HEK293T (cell line): Measurements from ENCODE around the gene IL4R.

Experiments used
- CTCF ChIA-PET: fragments of 350-600 bp; formaldehyde crosslinking; extraction: SDS; loops from one replicate; lab custom pipeline; 2021; ENCODE audit warnings: antibody characterized with exemption, inconsistent platforms; lab: Yijun Ruan, JAX
- POLR2A ChIA-PET: fragments of 350-600 bp; formaldehyde crosslinking; extraction: SDS; loops from one replicate; lab custom pipeline; 2020; ENCODE audit warnings: antibody characterized with exemption, inconsistent platforms; lab: Yijun Ruan, JAX
- DNase-seq: peaks from one replicate; pipeline ENCODE4 v3.0.0; 2012; ENCODE audit warnings: mixed read lengths; ENCODE audit errors: extremely low spot score
- ARNT ChIP-seq: fragments of 450-650 bp; IDR thresholded peaks from 2 replicates; pipeline ENCODE4 v1.6.1; 2017; ENCODE audit warnings: mild to moderate bottlenecking
- BHLHE40 ChIP-seq: fragments of 450-650 bp; IDR thresholded peaks from 2 replicates; pipeline ENCODE4 v1.6.1; 2016; ENCODE audit warnings: mild to moderate bottlenecking, moderate library complexity, borderline replicate concordance
- CTBP1 ChIP-seq: fragments of 450-650 bp; IDR thresholded peaks from 2 replicates; pipeline ENCODE4 v1.6.1; 2016; ENCODE audit warnings: borderline replicate concordance
- ELF4 ChIP-seq: fragments of 450-650 bp; IDR thresholded peaks from 2 replicates; pipeline ENCODE4 v1.6.1; 2017; ENCODE audit warnings: antibody characterized with exemption
- FOXA1 ChIP-seq: fragments of 450-650 bp; IDR thresholded peaks from 2 replicates; pipeline ENCODE4 v1.6.1; 2016; ENCODE audit warnings: mild to moderate bottlenecking
- FOXK2 ChIP-seq: fragments of 450-650 bp; IDR thresholded peaks from 2 replicates; pipeline ENCODE4 v1.6.1; 2016; ENCODE audit warnings: mild to moderate bottlenecking
- FOXM1 ChIP-seq: fragments of 450-650 bp; IDR thresholded peaks from 2 replicates; pipeline ENCODE4 v1.6.1; 2017; ENCODE audit warnings: mild to moderate bottlenecking, borderline replicate concordance
- HDGF ChIP-seq: fragments of 450-650 bp; IDR thresholded peaks from 2 replicates; pipeline ENCODE4 v1.6.1; 2017; ENCODE audit warnings: antibody characterized with exemption, borderline replicate concordance
- L3MBTL2 ChIP-seq: fragments of 450-650 bp; conservative IDR thresholded peaks from 2 replicates; pipeline ENCODE4 v1.6.1; 2016; ENCODE audit warnings: mild to moderate bottlenecking
- LEF1 ChIP-seq: fragments of 450-650 bp; IDR thresholded peaks from 2 replicates; pipeline ENCODE4 v1.6.1; 2017; ENCODE audit warnings: mild to moderate bottlenecking, borderline replicate concordance
- NFRKB ChIP-seq: fragments of 450-650 bp; IDR thresholded peaks from 2 replicates; pipeline ENCODE4 v1.6.1; 2016; ENCODE audit warnings: mild to moderate bottlenecking, moderate library complexity
- SP1 ChIP-seq: fragments of 450-650 bp; IDR thresholded peaks from 2 replicates; pipeline ENCODE4 v1.6.1; 2017
- SUZ12 ChIP-seq: fragments of 450-650 bp; IDR thresholded peaks from 2 replicates; pipeline ENCODE4 v1.6.1; 2016; ENCODE audit warnings: mild to moderate bottlenecking
- TARDBP ChIP-seq: fragments of 450-650 bp; IDR thresholded peaks from 2 replicates; pipeline ENCODE4 v1.6.1; 2016
- ZNF384 ChIP-seq: fragments of 450-650 bp; IDR thresholded peaks from 2 replicates; pipeline ENCODE4 v1.6.1; 2016
- TF ChIP-seq, protein P1 (sequence below): fragments of 450-650 bp; IDR thresholded peaks from 2 replicates; pipeline ENCODE4 v1.6.1; 2016

Gene IL4R

DNA sequence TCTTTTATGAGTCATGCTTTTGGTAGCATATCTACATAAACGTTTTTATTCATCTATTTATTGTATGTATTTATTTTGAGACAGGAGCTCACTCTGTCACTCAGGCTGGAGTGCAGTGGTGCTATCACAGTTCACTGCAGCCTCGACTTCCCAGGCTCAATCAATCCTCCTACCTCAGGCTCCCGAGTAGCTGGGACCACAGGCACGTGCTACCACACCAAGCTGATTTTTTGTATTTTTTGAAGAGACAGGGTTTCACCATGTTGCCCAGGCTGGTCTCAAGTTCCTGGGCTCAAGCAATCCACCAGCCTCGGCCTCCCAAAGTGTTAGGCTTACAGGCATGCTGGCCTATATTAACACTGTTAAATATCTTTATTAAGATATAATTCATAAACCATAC, 20.4 kb upstream of the IL4R start:
- CTCF ChIA-PET, result no interaction called here

DNA sequence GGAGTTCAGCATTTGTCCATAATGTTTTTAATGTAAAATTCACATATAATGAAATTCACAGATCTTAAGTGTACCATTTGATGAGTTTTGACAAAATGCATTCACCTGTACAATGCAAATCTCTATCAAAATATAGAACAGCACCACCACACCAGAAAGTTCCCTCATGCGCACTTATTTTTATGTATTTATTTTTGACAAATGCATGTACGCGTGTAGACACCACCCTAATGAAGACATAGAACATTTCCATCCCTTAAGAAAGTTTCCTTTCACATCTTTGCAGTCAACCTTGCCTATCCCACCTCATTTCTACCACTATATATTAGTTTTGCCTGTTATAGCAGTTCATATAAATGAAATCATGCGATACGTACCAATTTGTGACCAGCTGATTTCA, 15.6 kb upstream of the IL4R start:
- DNase-seq, result no peak
- CTCF ChIA-PET, result no interaction called here
- POLR2A ChIA-PET, result no interaction called here
- TF ChIP-seq BHLHE40 (no peak), TARDBP (no peak), NFRKB (no peak)

More for the DNA sequence above, 20.4 kb upstream of the IL4R start:
- TF ChIP-seq NFRKB, result no peak
- POLR2A ChIA-PET, result no interaction called here
- DNase-seq, result no peak

DNA sequence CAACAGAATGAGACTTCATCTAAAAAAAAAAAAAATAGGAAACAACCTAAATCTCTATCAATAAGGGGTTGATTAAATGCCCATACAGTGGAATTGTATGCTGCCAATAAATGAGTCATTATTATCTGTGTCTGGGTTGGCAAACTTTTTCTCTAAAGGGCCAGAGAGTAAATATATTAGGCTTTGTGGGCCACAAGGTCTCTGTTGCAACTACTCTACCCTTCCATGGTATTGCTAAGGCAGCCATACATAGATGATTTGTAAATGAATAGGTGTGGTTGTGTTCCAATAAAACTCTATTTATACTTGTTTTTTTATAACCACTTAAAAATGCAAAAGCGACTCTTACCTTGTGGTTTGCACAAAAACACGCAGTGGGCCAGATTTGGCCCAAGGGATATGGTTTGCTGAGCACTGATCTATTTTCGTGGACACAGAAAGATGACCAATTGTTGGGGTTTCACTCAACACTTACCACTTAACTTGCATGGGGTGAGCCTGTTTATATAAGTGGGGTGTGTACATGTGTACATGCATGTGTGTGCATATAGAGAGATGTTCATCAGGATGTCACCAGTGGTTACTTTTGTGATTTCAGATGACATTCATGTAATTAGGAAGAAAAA, 12.4 kb upstream of the IL4R start:
- ChIA-PET CTCF (no interaction called here), POLR2A (no interaction called here)
- no peak for DNase-seq
- no peak for TF ChIP-seq CTBP1
- no peak for TF ChIP-seq SUZ12

DNA sequence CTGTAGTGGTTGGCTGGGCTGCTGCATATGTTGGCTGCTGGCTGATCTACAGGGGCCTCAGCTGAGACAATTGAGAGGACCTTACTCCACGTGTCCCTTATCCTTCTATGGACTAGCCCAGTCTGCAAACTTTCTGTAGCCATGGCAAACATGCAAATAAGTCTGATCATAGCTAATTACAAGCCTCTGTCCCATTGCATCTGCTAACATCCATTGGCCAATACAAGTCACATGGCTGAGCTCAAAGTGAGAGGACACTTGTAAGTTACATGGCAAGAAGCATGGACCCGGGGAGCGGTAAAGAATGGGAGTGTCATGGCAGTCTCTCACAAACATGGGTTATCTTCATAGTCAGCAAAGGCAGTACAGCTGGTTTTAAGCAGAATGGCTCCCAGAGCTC, 11.6 kb upstream of the IL4R start:
- TF ChIP-seq SP1 (no peak), TARDBP (no peak), FOXA1 (no peak), L3MBTL2 (no peak), FOXK2 (no peak), ARNT (no peak), LEF1 (no peak), NFRKB (no peak), ZNF384 (no peak), SUZ12 (no peak), HDGF (no peak), ELF4 (no peak)
- TF ChIP-seq, protein P1, sequence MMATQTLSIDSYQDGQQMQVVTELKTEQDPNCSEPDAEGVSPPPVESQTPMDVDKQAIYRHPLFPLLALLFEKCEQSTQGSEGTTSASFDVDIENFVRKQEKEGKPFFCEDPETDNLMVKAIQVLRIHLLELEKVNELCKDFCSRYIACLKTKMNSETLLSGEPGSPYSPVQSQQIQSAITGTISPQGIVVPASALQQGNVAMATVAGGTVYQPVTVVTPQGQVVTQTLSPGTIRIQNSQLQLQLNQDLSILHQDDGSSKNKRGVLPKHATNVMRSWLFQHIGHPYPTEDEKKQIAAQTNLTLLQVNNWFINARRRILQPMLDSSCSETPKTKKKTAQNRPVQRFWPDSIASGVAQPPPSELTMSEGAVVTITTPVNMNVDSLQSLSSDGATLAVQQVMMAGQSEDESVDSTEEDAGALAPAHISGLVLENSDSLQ, result no peak
- POLR2A ChIA-PET, result no interaction called here
- DNase-seq, result no peak
- CTCF ChIA-PET, result no interaction called here

DNA sequence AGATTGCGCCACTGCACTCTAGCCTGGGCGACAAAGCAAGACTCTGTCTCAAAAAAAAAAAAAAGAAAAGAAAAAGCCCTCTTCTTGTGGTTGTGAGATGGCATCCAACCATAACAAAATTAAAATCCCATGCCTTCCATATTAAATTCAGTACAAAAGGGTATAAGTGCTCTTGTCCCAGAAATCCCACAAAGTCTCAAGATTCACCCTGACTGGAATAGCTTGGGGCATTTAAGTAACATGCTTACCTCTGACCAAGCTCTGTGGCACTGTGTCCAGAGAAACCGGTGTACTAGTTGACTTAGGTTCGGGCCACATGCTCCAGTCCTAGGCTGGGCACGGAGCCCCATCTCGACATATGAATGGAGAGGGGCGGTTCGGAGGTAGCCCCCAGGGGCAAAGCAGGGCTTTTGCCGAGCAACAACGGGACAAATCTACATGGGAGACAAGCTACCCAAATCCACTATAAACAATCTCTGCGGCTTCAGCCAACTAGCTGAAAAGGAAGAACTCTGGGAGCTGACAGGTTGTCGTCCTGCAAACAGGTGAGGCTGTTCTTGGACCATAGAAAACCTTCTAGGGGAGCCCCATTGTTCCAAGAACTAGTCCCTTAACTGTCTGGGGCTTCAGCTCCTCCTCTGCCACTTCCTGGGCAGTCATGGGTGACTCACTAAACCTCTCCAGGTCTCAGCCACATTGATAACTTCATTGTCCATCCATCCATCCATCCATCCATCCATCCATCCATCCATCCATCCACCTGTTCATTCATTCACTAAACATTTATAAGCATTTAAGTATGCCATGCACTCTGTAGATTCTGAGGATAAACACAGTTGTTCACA, 10.3 kb upstream of the IL4R start:
- TF ChIP-seq HDGF (no peak), FOXA1 (no peak), TARDBP (no peak)
- ChIA-PET CTCF (interaction anchor here (1.0 kb wide), 1 partner anchor 23 kb away, joined by 3 read pairs; no protein-coding TSS in a partner anchor), POLR2A (no interaction called here)
- DNase-seq, result no peak

DNA sequence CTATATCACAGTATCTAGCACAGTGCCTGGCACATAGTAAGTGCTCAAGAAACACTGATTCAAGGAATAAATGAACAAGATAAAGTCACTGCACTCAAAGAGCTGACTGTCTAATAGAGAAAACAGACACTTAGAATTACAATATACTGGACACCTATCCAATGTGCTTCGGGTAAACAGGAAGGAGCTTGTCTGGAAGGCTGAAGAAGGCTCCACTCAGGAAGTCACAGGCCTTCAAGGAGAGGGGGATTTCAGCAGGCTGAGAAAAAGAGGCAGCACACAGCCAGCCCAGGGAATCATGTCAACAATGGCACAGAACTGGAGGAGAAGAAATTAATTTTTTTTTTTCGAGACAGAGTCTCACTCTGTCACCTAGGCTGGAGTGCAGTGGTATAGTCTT, 9.7 kb upstream of the IL4R start:
- DNase-seq, result no peak
- CTCF ChIA-PET, result interaction anchor here (1.0 kb wide), 1 partner anchor 22 kb away, joined by 3 read pairs; no protein-coding TSS in a partner anchor
- TF ChIP-seq ELF4 (no peak), LEF1 (no peak), SP1 (no peak), FOXA1 (no peak), FOXK2 (no peak), BHLHE40 (no peak), SUZ12 (no peak), FOXM1 (no peak), ARNT (no peak), L3MBTL2 (no peak), TARDBP (no peak), NFRKB (no peak), HDGF (no peak), CTBP1 (no peak), ZNF384 (no peak)
- TF ChIP-seq, protein P1, result no peak
- POLR2A ChIA-PET, result no interaction called here

DNA sequence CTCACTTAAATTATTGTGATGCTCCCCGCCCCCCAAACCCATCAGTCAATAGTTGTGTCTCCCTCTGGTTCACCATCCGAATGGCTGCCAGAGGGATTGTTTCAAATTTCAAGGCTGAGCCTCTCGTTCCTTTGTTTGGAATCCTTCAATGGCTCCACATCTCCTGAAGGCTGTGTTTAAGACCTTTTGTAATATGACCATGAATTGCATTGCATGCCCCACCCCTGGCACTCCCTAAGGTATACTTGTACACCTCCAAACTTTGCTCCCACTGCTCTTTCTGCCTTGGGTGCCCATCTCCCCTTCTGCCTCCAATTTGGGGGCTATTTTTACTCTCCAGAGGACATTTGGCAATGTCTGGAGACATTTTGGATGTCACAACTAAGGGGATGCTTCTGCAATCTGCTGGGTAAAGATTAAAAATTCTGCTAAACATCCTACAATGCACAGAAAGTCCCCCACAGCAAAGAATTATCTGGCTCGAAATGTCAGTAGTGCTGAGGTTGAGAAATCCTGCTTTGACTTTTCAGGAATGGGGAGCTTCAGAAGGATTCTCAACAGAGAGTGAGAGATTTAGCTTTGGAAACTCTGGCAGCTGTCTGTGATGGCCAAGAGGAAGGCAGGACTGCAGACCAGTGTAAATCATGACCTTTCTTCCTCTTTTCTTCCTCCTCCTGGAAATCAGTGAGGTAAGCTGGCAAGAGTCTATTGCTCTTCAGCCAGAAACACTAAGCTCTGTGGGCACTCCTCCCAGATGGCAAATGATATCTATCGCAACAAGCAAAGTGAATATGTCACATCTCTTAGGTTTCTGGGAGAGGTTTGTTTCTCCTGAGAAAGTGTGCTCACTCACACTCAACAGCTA, 8.7 kb upstream of the IL4R start:
- TF ChIP-seq CTBP1 (no peak), FOXA1 (no peak), LEF1 (no peak), TARDBP (no peak), HDGF (no peak), L3MBTL2 (no peak)
- POLR2A ChIA-PET, result no interaction called here
- CTCF ChIA-PET, result no interaction called here
- DNase-seq, result no peak
